ENCODE measurements around the gene AUH. TPM values are rescaled to one million over a fixed set of nuclear protein-coding genes. Genes with fewer than 3 reads are reported as not detected.

AUH gene
- total RNA-seq, 4 donors from 2014 or later = 10.6 to 25.4 (median 16.7) TPM

DNA sequence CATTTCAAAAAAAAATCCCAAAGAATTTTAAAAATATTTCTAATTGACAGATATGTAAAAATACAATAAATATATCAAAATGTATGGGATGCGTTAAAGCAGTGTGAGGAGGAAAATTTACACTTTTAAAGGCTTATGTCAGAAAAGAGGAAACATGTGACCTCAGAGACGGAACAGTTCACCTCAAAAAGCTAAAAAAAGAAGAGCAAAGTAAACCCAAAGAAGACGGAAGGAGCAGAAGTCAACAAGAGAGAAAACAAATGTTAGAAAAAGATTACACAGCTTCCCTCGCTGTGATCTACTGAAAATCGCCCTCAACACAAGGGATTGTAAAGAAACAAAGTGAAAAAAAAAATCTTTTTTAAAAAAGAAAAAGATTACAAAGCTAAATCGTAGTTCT lies 186.9 kb downstream of the AUH start:
- no peaks in the 10 kb centered on the region for H3K27me3 ChIP-seq
- H3K4me3 ChIP-seq = no peak overlapping the region
- no peaks in the 10 kb centered on the region for H3K36me3 ChIP-seq
- no peak for DNase-seq
- H3K9me3 ChIP-seq = peaks cover 0 to 25% (median 3%) of the 10 kb centered on the region in 3 donors
- 57 to 76% methylated on average over 6 of the region's 6 CpGs for WGBS, 2 donors
- no peak overlapping the region for H3K27ac ChIP-seq
- TF ChIP-seq POLR2A (IDR thresholded peaks at IDR 0.05) = no peak
- TF ChIP-seq, protein P1, sequence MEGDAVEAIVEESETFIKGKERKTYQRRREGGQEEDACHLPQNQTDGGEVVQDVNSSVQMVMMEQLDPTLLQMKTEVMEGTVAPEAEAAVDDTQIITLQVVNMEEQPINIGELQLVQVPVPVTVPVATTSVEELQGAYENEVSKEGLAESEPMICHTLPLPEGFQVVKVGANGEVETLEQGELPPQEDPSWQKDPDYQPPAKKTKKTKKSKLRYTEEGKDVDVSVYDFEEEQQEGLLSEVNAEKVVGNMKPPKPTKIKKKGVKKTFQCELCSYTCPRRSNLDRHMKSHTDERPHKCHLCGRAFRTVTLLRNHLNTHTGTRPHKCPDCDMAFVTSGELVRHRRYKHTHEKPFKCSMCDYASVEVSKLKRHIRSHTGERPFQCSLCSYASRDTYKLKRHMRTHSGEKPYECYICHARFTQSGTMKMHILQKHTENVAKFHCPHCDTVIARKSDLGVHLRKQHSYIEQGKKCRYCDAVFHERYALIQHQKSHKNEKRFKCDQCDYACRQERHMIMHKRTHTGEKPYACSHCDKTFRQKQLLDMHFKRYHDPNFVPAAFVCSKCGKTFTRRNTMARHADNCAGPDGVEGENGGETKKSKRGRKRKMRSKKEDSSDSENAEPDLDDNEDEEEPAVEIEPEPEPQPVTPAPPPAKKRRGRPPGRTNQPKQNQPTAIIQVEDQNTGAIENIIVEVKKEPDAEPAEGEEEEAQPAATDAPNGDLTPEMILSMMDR (IDR thresholded peaks at IDR 0.05) = no peak
- intact Hi-C loops (cut with DNase I) = no loop called here
- H3K4me1 ChIP-seq = peaks cover 14 to 36% (median 16%) of the 10 kb centered on the region in 3 donors

DNA sequence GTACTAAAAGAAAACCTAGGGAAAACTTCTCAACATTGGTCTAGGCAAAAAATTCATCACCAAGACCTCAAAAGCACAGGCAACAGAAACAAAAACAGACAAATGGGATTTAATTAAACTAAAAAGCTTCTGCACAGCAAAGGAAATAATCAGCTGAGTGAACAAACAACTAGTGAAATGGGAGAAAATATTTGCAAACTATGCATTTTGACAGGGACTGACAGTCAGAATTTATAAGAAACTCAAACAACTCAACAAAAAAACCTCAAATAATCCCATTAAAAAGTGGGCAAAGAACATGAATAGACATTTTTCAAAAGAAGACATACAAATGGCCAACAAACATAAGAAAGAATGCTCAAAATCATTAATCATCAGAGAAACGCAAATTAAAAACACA lies 189.4 kb downstream of the AUH start:
- WGBS, 2 donors = 87 to 96% methylated on average over 1 of the region's 1 CpG
- intact Hi-C loops (cut with DNase I) = no loop called here
- H3K27me3 ChIP-seq = no peaks in the 10 kb centered on the region
- peaks cover 0 to 25% (median 3%) of the 10 kb centered on the region in 3 donors for H3K9me3 ChIP-seq
- H3K36me3 ChIP-seq = no peaks in the 10 kb centered on the region
- no peak overlapping the region for H3K27ac ChIP-seq
- H3K4me1 ChIP-seq = peaks cover 2 to 12% (median 5%) of the 10 kb centered on the region in 3 donors
- no peak for TF ChIP-seq POLR2A (IDR thresholded peaks at IDR 0.05)
- TF ChIP-seq, protein P1 (IDR thresholded peaks at IDR 0.05) = no peak
- no peak overlapping the region for H3K4me3 ChIP-seq
- no peak for DNase-seq

DNA sequence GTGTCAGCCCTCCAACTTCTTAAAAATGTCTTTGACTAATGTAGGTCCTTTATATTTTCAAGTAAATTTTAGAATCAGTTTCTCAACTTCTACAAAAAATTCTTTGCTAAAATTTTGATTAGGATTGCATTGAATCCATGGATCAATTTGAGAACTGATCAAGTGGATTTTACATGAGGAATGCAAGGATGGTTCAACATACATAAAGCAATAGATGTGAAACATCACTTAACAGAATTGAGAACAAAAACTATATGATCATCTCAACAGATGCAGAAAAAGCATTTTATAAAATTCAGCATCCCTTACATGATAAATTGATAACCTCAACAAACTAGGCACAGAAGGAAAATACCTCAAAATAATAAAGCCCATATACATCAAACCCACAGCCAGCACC lies 190.8 kb downstream of the AUH start:
- H3K27ac ChIP-seq = no peak overlapping the region
- no peaks in the 10 kb centered on the region for H3K36me3 ChIP-seq
- intact Hi-C loops (cut with DNase I) = no loop called here
- H3K4me1 ChIP-seq = peaks cover 0 to 13% (median 0%) of the 10 kb centered on the region in 3 donors
- H3K4me3 ChIP-seq = no peak overlapping the region
- TF ChIP-seq POLR2A (IDR thresholded peaks at IDR 0.05) = no peak
- TF ChIP-seq, protein P1 (IDR thresholded peaks at IDR 0.05) = no peak
- H3K27me3 ChIP-seq = no peaks in the 10 kb centered on the region
- DNase-seq = no peak
- H3K9me3 ChIP-seq = peaks cover 0 to 25% (median 3%) of the 10 kb centered on the region in 3 donors

DNA sequence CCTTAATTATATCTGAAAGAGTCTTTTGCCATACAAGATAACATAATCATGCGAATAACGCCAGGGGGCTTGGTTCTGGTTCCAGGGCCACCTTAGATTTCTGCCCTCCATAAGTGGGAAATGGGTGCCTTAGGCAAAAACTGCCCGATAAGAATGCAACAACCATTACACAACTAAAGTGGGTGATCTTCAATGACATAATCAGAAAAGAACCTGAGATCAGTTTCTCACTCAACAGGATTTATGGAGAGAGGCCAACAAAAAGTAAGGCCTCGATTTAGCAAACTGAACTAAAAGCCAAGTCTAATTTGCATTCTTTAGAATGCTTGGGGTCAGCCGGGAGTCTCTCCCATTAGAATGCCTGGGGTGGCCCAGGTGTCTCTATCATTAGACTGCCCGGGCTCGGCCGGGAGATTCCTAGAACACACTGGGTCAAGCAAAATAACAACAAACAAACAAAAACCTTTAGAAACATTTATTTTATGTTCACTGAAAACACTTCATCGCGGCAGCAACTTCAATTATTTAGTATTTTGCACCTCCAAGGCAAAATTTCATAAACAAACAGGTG lies 194.8 kb downstream of the AUH start:
- Histone ChIP-seq H3K27me3 (no peaks in the 10 kb centered on the region), H3K4me1 (peaks cover 9 to 46% (median 14%) of the 10 kb centered on the region in 3 donors), H3K4me3 (no peak overlapping the region), H3K9me3 (peaks cover 0 to 17% (median 3%) of the 10 kb centered on the region in 3 donors), H3K27ac (no peak overlapping the region), H3K36me3 (no peaks in the 10 kb centered on the region)
- DNase-seq = no peak
- 78 to 86% methylated on average over 10 of the region's 10 CpGs for WGBS, 2 donors
- TF ChIP-seq, protein P1 (IDR thresholded peaks at IDR 0.05) = no peak
- no peak for TF ChIP-seq POLR2A (IDR thresholded peaks at IDR 0.05)
- intact Hi-C loops (cut with DNase I) = no loop called here

DNA sequence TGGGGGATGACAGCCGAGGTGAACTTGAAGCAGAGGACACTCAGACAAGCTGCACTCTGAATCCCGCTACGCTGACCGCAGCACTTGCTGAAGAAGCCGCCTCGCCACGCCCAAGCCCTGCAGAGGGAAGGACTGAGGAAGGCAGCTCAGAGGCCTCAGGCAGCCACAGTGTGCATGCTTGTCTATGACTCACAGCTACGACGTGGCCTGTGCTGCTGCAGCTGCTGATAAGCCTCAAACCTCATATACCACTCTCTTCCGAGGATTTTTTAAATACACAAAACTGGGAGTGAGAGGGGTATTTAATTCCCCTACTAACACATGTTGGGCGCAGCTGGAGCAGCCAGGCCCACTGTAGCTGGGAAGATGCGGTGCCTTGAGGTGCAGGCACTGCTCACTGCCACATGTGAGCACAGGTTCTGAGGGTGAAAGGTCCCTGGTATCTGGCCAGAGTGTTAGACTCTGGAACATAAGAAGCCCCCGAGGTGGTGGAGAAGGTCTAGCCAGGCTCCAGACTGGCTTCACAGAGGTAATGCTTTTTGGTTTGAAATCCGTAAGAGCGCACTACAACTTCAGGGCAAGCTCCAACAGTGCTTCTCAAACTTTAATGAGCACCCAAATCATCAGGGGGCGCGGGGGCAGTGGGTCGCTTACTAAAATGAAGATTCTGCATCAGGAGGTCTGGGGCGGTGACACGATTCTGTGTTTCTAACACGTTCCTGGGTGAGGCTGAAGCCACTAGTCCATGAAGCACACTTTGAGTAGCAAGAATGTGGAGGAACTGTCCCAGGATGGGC lies 196.8 kb downstream of the AUH start:
- peak in 1 of 4 donors; percentile 21 for TF ChIP-seq POLR2A (IDR thresholded peaks at IDR 0.05)
- TF ChIP-seq, protein P1 (IDR thresholded peaks at IDR 0.05) = no peak
- no peaks in the 10 kb centered on the region for H3K27me3 ChIP-seq
- H3K27ac ChIP-seq = peak overlapping the region in 3 of 4 donors; percentile 7 to 55 (median 17)
- peaks cover 12 to 51% (median 14%) of the 10 kb centered on the region in 3 donors for H3K4me1 ChIP-seq
- WGBS, 2 donors = 45 to 58% methylated on average over 6 to 21 of the region's 21 CpGs
- intact Hi-C loops (cut with DNase I) = no loop called here
- no peaks in the 10 kb centered on the region for H3K36me3 ChIP-seq
- no peaks in the 10 kb centered on the region for H3K9me3 ChIP-seq
- DNase-seq = peak; percentile 32
- no peak overlapping the region for H3K4me3 ChIP-seq

Measured in esophagus squamous epithelium (tissue), 5 donors.